Stimulated activated CD4-positive, alpha-beta T cell treated with anti-CD3 and anti-CD28 coated beads, Interleukin-15, amount 100 ng/mL, for 48 hours (primary cell): ENCODE results near the gene TSPAN15.

Source experiments
- DNase-seq, 2 donors: peaks; one replicate each; pipeline ENCODE4 v3.0.0-alpha.2; 2020; ENCODE audit warnings: low read depth in 2 of 2

Gene TSPAN15

GRCh38 chr10:69465457-69466157 is 14.3 kb downstream of the TSPAN15 start:
- no peak for DNase-seq

GRCh38 chr10:69466158-69466490 is 14.9 kb downstream of the TSPAN15 start:
- DNase-seq: no peak

DNA sequence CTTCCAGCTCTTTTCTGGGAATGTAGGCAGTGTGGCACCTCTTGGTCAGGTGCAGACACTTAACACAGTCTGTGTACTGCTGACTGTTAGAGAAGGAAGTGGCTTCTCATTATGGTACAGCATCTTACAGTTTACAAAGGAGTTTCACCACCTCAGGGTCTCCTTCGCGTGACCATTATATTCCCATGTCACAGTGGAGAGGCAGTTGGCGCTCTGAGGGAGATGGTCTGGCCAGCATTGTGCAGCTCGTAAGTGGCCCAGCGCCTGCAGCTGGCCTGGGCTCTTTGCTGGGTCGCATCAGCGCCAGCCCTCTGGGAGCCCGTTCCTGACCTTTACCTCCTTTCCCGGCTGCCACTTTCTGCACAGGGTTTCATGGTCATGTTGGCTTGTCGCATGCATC is 15.4 kb downstream of the TSPAN15 start:
- DNase-seq: no peak

- no peak for DNase-seq
These were observed 16.9 kb downstream of the TSPAN15 start for GRCh38 chr10:69467928-69468750.

GRCh38 chr10:69468751-69469089 is 17.5 kb downstream of the TSPAN15 start:
- DNase-seq: no peak

DNA sequence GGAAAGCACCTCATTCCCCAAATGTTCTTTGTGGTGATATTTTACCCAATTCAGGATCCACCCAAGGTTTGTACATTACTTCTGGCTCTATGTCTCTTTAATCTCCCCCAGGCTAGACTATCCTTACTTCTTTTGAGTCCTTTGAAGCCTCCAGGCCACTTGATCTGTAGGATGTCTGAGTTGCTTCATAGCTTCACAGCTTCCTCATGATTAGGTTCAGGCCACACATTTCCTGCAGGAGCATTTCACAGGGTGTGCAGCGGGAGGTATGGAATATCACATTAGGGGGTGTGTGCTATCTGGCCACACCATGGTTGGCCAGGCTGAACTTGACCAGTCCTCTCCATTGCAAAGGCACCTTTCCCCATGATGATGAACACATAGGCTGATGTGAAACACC is 18.7 kb downstream of the TSPAN15 start:
- DNase-seq: no peak

GRCh38 chr10:69470463-69471384 is 19.5 kb downstream of the TSPAN15 start:
- no peak for DNase-seq

DNA sequence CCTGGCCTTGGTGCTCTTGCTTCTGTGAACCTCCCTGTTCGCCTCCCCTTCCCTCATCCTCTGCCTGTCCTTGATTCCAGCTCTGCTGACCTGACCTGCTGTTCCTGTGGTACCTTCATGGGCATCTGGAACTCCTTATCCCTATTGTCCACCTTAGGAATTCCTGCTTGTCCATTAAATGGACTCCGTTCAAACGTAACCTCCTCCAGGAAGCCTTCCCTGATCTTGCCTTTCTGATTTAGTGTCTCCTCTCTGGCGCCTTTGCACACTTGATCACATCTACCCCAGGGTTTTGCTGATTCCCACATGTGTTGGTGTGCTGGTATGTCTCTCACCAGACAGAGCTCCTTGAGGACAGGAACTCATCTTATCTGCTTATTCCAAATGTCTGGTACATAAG is 20.9 kb downstream of the TSPAN15 start:
- DNase-seq: no peak

- DNase-seq: no peak
These were observed 21.3 kb downstream of the TSPAN15 start for GRCh38 chr10:69472544-69472943.

- no peak for DNase-seq
These were observed 22.2 kb downstream of the TSPAN15 start for GRCh38 chr10:69473304-69473990.

- DNase-seq: no peak
These were observed 23.6 kb downstream of the TSPAN15 start for GRCh38 chr10:69474742-69475432.

- no peak for DNase-seq
These were observed 24.2 kb downstream of the TSPAN15 start for GRCh38 chr10:69475433-69475830.

DNA sequence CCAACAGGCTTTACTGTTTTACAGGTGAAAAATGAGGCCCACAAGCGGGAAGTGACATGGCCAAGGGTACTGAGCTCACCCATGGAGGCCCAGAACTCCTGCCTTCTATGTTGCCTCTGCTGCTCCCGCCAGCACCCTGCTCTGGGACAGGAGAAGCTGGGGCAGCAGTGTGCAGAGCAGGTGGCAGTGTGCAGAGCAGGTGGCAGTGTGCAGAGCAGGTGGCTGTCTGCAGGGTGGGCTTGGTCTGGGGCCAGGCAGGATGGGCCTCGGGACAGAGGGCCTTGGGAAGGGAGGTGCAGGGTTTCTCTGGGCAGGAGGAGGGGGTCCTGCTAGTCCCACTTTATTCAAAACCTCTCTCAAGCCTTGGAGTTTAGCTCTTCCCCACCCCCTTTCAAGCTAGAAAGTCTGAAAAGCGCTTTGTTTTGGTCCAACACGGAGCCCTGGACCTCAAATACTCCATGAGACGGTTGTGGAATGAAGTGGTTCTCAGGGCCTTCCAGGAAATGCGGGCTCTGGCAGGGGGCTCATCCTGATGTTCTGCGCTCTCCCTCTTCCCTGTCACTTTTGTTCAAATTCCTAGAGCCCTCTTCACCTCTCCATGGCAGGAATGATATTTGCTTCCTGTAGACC is 26.8 kb downstream of the TSPAN15 start:
- DNase-seq: no peak

DNA sequence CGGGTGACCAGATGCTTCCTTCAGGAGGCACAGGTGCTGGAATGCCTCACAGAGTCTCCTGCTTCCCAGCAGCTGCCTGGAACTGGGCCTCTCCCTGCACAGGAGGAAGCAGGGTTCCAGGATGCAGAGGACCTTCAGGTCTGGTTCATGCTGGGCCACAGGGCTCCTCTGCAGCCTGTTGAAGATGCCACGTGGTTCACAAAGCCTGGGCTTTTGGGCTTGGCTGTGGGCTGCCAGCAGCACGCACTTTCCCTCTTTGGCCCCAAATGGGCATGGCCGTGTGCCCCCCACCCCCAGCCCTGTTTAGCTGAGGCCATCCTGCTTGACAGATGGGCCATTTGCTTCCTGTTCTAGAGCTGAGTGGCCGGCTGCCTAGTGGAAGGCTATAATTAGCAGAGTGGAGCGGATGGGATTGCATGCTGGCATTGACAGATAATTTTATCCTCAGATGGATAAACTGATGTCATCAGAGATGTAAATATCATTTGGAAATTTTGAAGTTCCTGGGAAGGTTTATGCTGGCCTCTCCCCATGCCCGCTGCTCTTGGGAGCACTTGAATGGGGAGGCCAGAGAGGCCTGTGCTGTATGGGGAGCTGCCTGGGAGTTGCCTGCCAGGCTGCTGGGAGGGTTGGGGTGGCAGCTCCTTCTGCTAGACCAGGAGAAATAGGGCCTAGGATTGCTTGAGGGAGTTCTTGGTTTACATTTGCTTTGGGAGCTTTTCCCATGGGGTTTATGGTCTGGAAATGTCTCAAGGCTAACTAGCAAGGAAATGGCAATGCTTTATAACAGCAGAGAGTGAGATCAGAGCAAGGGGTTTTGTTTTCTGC is 28.2 kb downstream of the TSPAN15 start:
- DNase-seq: no peak

- no peak for DNase-seq
These were observed 28.8 kb downstream of the TSPAN15 start for GRCh38 chr10:69480068-69480412.

- no peak for DNase-seq
These were observed 30.0 kb downstream of the TSPAN15 start for GRCh38 chr10:69481305-69481704.

DNA sequence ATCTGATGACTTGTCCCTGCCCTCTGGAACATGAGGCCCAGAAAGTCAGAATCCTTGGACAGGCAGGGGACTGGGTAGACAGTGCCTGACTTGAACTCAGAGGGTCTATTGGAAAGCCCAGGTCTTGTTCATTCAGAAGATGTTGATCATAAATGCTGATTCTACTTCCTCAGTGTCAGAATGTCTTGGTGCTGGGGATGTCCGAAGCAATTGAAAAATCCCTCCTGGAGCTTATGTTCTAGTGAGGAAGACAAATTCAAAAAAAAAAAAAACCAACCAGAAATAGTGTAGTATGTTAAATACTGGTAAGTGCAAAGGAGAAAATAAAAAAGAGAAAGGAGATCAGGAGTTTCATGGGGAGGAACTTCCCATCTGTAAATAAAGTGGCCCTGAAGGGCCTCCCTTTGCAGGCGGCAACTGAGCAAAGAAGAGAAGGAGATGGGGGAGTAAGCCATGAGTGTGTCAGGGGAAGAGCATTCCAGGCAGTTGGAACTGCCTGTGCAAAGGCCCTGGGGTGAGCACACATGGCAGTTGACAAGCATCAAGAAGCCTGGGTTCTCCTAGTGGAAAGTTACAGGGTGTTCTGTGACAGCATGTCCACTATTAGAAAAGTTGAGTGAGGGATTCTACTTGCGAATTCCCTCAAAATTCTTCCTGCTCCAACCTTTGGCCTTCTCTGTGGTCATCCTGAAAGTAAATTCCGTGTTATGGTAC is 30.7 kb downstream of the TSPAN15 start:
- no peak for DNase-seq

DNA sequence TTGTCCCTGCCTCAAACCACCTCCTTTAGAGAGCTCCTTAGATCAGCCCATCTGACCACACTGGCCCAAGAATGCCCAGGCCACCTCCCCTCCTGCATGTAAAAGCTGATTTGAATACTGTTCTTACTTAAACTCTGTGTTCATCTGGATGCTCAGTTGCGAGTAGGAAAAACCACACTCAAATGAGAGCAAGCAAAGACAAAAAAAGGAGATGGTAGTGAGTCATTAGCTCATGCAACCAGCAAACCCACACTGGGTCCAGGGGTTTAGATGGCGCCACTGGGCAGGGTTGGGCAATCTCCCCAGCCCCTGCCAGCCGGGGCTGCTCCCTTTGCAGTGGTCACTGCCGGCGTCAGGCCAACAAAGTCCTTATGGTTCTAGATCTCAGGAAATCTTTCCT is 32.7 kb downstream of the TSPAN15 start:
- DNase-seq: no peak

GRCh38 chr10:69484736-69485135 is 33.5 kb downstream of the TSPAN15 start:
- no peak for DNase-seq
